Adrenal gland (tissue), 5 donors: ENCODE results near the gene OR11H7.

Experiments
- POLR2A ChIP-seq, 2 donors: fragments of 450-650 bp; IDR thresholded peaks; one replicate each; pipeline ENCODE4 v1.6.1; 2017; ENCODE audit warnings: antibody characterized with exemption in 2 of 2, mild to moderate bottlenecking in 2 of 2, moderate library complexity in 1 of 2
- TF ChIP-seq, protein P1 (sequence below), 6 experiments: fragments of 450-650 bp in 4 of 6; fragments of 200-600 bp in 2 of 6; sonication (generic) in 1 of 6; IDR thresholded peaks; 1 replicate in 5 of 6; 2 replicates in 1 of 6; pipeline versions ENCODE4 v1.5.1 to v1.8.0; 2016 to 2021; ENCODE audit warnings: antibody characterized with exemption in 6 of 6, mild to moderate bottlenecking in 2 of 6, moderate library complexity in 1 of 6
- donor health status: DM: no; HTN: no; CAD: no.

DNA sequence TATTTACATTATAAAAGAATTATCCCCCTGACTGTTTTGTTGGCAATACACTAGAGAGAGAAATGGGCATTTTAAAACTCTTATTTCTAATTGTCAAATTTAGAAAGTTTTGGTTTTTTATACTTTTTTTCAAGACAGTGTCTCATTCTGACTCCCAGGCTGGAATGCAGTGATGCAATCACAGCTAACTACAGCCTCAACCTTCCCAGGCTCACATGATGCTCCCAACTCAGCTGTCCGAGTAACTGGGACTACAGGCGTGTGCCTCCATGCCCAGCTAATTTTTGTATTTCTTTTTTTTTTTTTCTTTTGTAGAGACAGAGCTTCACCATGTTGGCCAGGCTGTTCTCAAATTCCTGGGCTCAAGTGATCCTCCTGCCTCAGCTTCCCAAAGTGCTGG lies 13.6 kb upstream of the OR11H7 start:
- TF ChIP-seq, protein P1, sequence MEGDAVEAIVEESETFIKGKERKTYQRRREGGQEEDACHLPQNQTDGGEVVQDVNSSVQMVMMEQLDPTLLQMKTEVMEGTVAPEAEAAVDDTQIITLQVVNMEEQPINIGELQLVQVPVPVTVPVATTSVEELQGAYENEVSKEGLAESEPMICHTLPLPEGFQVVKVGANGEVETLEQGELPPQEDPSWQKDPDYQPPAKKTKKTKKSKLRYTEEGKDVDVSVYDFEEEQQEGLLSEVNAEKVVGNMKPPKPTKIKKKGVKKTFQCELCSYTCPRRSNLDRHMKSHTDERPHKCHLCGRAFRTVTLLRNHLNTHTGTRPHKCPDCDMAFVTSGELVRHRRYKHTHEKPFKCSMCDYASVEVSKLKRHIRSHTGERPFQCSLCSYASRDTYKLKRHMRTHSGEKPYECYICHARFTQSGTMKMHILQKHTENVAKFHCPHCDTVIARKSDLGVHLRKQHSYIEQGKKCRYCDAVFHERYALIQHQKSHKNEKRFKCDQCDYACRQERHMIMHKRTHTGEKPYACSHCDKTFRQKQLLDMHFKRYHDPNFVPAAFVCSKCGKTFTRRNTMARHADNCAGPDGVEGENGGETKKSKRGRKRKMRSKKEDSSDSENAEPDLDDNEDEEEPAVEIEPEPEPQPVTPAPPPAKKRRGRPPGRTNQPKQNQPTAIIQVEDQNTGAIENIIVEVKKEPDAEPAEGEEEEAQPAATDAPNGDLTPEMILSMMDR (IDR thresholded peaks at IDR 0.05) = no peak
- no peak for TF ChIP-seq POLR2A (IDR thresholded peaks at IDR 0.05)
